SK-N-SH treated with all-trans-retinoic acid at 6 μM for 48 hours (cell line): ENCODE measurements around the gene CCDC171.

Source experiments
- ATAC-seq: fragments of 200-7000 bp; cut with Tn5 transposase; 3 replicates; pipeline ENCODE4 v1.9.1; 2020; ENCODE audit warnings: mild to moderate bottlenecking, moderate library complexity
- ARNTL ChIP-seq: fragments of 450-650 bp; formaldehyde crosslinking; IDR thresholded peaks from 2 replicates; pipeline ENCODE4 v1.5.0; 2020; ENCODE audit warnings: low read depth, mild to moderate bottlenecking, moderate library complexity, borderline replicate concordance
- BACH2 ChIP-seq: fragments of 250-450 bp; sonication (Bioruptor Pico); IDR thresholded peaks from 2 replicates; pipeline ENCODE4 v1.9.0; 2021; ENCODE audit warnings: mild to moderate bottlenecking, borderline replicate concordance
- CREB5 ChIP-seq: fragments of 250-450 bp; sonication (Bioruptor Pico); IDR thresholded peaks from 2 replicates; pipeline ENCODE4 v1.5.1; 2020; ENCODE audit warnings: low read depth, mild to moderate bottlenecking, moderate library complexity
- CSDC2 ChIP-seq: fragments of 250-450 bp; sonication (Bioruptor Pico); IDR thresholded peaks from 2 replicates; pipeline ENCODE4 v1.5.0; 2020; ENCODE audit warnings: mild to moderate bottlenecking, moderate library complexity
- ESRRG ChIP-seq: fragments of 250-450 bp; sonication (Bioruptor Pico); IDR thresholded peaks from 2 replicates; pipeline ENCODE4 v1.6.1; 2021; ENCODE audit warnings: mild to moderate bottlenecking
- GLIS3 ChIP-seq: fragments of 250-450 bp; sonication (Bioruptor Pico); IDR thresholded peaks from 2 replicates; pipeline ENCODE4 v1.5.0; 2020; ENCODE audit warnings: mild to moderate bottlenecking, moderate library complexity
- ISL1 ChIP-seq: fragments of 250-450 bp; sonication (Bioruptor Pico); IDR thresholded peaks from 2 replicates; pipeline ENCODE4 v2.1.2; 2022; ENCODE audit warnings: mild to moderate bottlenecking, moderate library complexity
- OSR1 ChIP-seq: fragments of 250-450 bp; sonication (Bioruptor Pico); IDR thresholded peaks from 2 replicates; pipeline ENCODE4 v1.8.0; 2022; ENCODE audit warnings: moderate library complexity, mild to moderate bottlenecking, inconsistent platforms
- PATZ1 ChIP-seq: fragments of 250-450 bp; sonication (Bioruptor Pico); IDR thresholded peaks from 2 replicates; pipeline ENCODE4 v1.8.0; 2020; ENCODE audit warnings: mild to moderate bottlenecking, moderate library complexity, borderline replicate concordance
- POU6F1 ChIP-seq: fragments of 250-450 bp; sonication (Bioruptor Pico); IDR thresholded peaks from 2 replicates; pipeline ENCODE4 v1.8.0; 2021; ENCODE audit warnings: low read depth, mild to moderate bottlenecking, moderate library complexity, borderline replicate concordance
- PPARA ChIP-seq: fragments of 250-450 bp; sonication (Bioruptor Pico); IDR thresholded peaks from 2 replicates; pipeline ENCODE4 v1.5.0; 2020; ENCODE audit warnings: mild to moderate bottlenecking, borderline replicate concordance
- RARB ChIP-seq: fragments of 250-450 bp; sonication (Bioruptor Pico); IDR thresholded peaks from 2 replicates; pipeline ENCODE4 v1.8.0; 2021; ENCODE audit warnings: mild to moderate bottlenecking, moderate library complexity
- SNAI2 ChIP-seq: fragments of 250-450 bp; sonication (Bioruptor Pico); IDR thresholded peaks from 2 replicates; pipeline ENCODE4 v1.5.0; 2020; ENCODE audit warnings: mild to moderate bottlenecking, moderate library complexity
- TCF4 ChIP-seq: fragments of 250-450 bp; sonication (Bioruptor Pico); IDR thresholded peaks from 2 replicates; pipeline ENCODE4 v1.8.0; 2021; ENCODE audit warnings: mild to moderate bottlenecking, moderate library complexity, borderline replicate concordance
- TOX ChIP-seq: fragments of 250-450 bp; sonication (Bioruptor Pico); IDR thresholded peaks from 2 replicates; pipeline ENCODE4 v1.8.0; 2021; ENCODE audit warnings: mild to moderate bottlenecking, moderate library complexity, borderline replicate concordance
- TSHZ2 ChIP-seq: fragments of 250-450 bp; sonication (Bioruptor Pico); IDR thresholded peaks from 2 replicates; pipeline ENCODE4 v1.5.0; 2020; ENCODE audit warnings: mild to moderate bottlenecking, moderate library complexity
- ZC3H10 ChIP-seq: fragments of 250-450 bp; sonication (Bioruptor Pico); IDR thresholded peaks from 2 replicates; pipeline ENCODE4 v1.5.1; 2021; ENCODE audit warnings: mild to moderate bottlenecking, moderate library complexity
- ZFP3 ChIP-seq: fragments of 250-450 bp; sonication (Bioruptor Pico); IDR thresholded peaks from 2 replicates; pipeline ENCODE4 v1.5.0; 2020; ENCODE audit warnings: mild to moderate bottlenecking, moderate library complexity
- ZFP30 ChIP-seq: fragments of 450-650 bp; formaldehyde crosslinking; IDR thresholded peaks from 2 replicates; pipeline ENCODE4 v1.5.0; 2022; ENCODE audit warnings: mild to moderate bottlenecking, moderate library complexity
- ZNF565 ChIP-seq: fragments of 450-650 bp; formaldehyde crosslinking; conservative IDR thresholded peaks from 2 replicates; pipeline ENCODE4 v1.5.0; 2020; ENCODE audit warnings: low read depth, mild to moderate bottlenecking, moderate library complexity
- ZNF70 ChIP-seq: fragments of 450-650 bp; formaldehyde crosslinking; IDR thresholded peaks from 2 replicates; pipeline ENCODE4 v1.5.0; 2020; ENCODE audit warnings: mild to moderate bottlenecking, moderate library complexity
- ZNF8 ChIP-seq: fragments of 450-650 bp; formaldehyde crosslinking; IDR thresholded peaks from 2 replicates; pipeline ENCODE4 v1.5.0; 2020; ENCODE audit warnings: mild to moderate bottlenecking, moderate library complexity

Gene CCDC171

GRCh38 chr9:15711531-15711930 is 158.7 kb downstream of the CCDC171 start (continued):
- TF ChIP-seq CSDC2 (CRISPR knock-in tag) (no peak), ZNF565 (CRISPR knock-in tag) (no peak), ARNTL (CRISPR knock-in tag) (no peak), PATZ1 (no peak)

- no peak for ATAC-seq
- no peak for TF ChIP-seq ZFP3 (CRISPR knock-in tag)
- peak; percentile 59 for TF ChIP-seq ISL1 (CRISPR knock-in tag)
- TF ChIP-seq PPARA (CRISPR knock-in tag), result no peak
Measured at GRCh38 chr9:15711931-15712330, 159.1 kb downstream of the CCDC171 start.

- ATAC-seq, result no peak
- no peak for TF ChIP-seq ESRRG (CRISPR knock-in tag)
- no peak for TF ChIP-seq CSDC2 (CRISPR knock-in tag)
- no peak for TF ChIP-seq TSHZ2 (CRISPR knock-in tag)
- TF ChIP-seq TCF4 (CRISPR knock-in tag), result no peak
- TF ChIP-seq SNAI2, result no peak
- no peak for TF ChIP-seq ZNF565 (CRISPR knock-in tag)
- TF ChIP-seq ZFP3 (CRISPR knock-in tag), result no peak
- no peak for TF ChIP-seq TOX (CRISPR knock-in tag)
- no peak for TF ChIP-seq ZC3H10 (CRISPR knock-in tag)
- TF ChIP-seq PPARA (CRISPR knock-in tag), result no peak
Measured at GRCh38 chr9:15714746-15715145, 161.9 kb downstream of the CCDC171 start.

GRCh38 chr9:15717290-15717967 is 164.6 kb downstream of the CCDC171 start:
- no peak for TF ChIP-seq ZNF70 (CRISPR knock-in tag)
- TF ChIP-seq SNAI2, result no peak
- TF ChIP-seq POU6F1, result no peak
- TF ChIP-seq ZC3H10 (CRISPR knock-in tag), result no peak
- TF ChIP-seq GLIS3, result no peak
- TF ChIP-seq TOX (CRISPR knock-in tag), result no peak
- no peak for TF ChIP-seq CREB5 (CRISPR knock-in tag)
- no peak for TF ChIP-seq RARB (CRISPR knock-in tag)
- TF ChIP-seq PPARA (CRISPR knock-in tag), result no peak
- no peak for TF ChIP-seq PATZ1
- no peak for TF ChIP-seq ISL1 (CRISPR knock-in tag)
- TF ChIP-seq ZNF565 (CRISPR knock-in tag), result no peak
- no peak for TF ChIP-seq ZFP30 (CRISPR knock-in tag)
- TF ChIP-seq ZFP3 (CRISPR knock-in tag), result no peak
- TF ChIP-seq ZNF8 (CRISPR knock-in tag), result no peak
- no peak for TF ChIP-seq BACH2
- TF ChIP-seq OSR1 (CRISPR knock-in tag), result no peak
- TF ChIP-seq ARNTL (CRISPR knock-in tag), result no peak
- TF ChIP-seq, all 23 proteins: peak for 0
- ATAC-seq, result no peak
